Activated CD4-positive, alpha-beta T cell treated with anti-CD3 and anti-CD28 coated beads, Interleukin-2, Interleukin-4, amounts not matched to agents 100 ng/mL and 50 ng/mL, durations not matched to agents 16 hours and 8 hours (primary cell): ENCODE results near the gene NT5C3A.

Source experiments
- DNase-seq: peaks from one replicate; pipeline ENCODE4 v3.0.0-alpha.2; 2020; ENCODE audit warnings: low spot score

The NT5C3A gene

DNA sequence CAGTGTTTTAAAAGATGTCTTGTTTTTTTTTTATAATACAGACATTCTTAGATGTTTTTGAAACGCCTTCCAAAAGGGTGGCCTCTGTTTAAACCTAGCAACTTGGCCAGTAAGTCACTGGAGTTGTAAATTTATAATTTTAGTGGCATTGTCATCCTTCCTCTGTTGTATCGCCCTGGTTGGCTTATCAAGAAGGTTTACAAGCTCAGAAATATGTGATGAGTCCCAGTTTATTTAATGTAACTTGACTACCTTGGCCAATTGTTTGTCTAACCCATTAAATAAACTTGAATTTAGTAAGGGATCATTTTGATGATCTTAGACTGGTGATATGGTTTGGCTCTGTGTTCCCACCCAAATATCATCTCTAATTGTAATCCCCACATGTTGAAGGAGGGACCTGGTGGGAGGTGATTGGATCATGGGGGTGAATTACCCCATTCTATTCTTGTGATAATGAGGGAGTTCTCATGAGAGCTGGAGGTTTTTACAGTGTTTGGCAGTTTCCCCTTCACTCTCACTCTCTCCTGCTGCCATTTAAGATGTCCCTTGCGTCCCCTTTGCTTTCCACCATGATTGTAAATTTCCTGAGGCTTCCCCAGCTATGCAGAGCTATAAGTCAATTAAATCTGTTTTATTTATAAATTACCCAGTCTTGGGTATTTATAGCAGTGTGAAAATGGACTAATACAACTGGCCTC, 13.4 kb upstream of the NT5C3A start:
- DNase-seq: no peak

GRCh38 chr7:33073243-33073642, 10.7 kb upstream of the NT5C3A start:
- no peak for DNase-seq

- DNase-seq: no peak
Observed at GRCh38 chr7:33072471-33072870, 9.9 kb upstream of the NT5C3A start.

GRCh38 chr7:33070831-33071230, 8.3 kb upstream of the NT5C3A start:
- DNase-seq: no peak

- no peak for DNase-seq
Observed at GRCh38 chr7:33070277-33070676, 7.7 kb upstream of the NT5C3A start.

- no peak for DNase-seq
Observed at GRCh38 chr7:33067921-33068320, 5.3 kb upstream of the NT5C3A start.

DNA sequence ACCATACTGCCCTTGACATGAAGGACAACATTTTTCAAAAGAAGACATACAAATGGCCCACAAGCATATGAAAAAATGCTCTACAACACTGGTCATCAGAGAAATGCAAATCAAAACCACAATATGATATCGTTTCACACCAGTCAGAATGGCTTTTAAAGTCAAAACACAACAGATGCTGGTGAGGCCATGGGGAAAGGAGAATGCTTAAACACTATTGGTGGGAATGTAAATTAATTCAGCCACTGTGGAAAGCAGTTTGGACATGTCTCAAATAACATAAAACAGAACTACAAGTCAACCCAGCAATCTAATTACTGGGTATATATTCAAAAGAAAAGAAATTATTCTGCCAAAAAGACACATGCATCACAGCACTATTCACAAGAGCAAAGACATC, 4.2 kb upstream of the NT5C3A start:
- no peak for DNase-seq

GRCh38 chr7:33065981-33066380, 3.4 kb upstream of the NT5C3A start:
- no peak for DNase-seq

DNA sequence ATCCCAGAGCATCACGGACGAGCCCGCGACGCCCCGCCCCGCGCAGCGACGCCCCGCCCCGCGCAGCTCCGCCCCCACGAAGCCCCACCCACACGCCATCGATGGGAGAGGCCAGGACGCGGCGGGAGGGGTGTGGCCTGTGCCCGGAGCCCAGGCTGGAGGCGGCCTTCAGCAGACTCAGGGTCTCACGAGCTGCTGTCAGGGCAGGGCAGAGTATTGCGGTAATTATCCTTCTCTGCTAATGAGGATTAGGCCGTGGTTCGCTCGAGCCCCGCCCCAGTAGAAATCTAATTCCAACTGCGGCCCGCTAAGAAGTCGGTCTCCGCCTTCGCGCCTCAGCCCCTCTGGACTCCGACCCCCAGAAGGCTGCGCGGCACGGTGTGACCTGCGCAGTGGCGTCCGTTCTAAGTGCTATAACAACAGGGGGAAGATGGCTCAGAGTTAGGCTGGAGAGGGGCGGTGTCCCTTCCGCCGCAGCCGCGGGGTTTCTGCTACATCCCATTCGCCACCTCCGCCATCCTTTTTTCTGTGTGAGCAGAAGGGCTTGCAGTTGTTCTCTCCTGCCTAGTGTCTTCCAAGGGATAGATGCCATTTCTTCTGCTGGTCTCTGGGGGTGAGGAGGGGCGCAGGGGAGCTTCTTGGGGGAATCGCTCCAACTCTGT, 337 bp upstream of the NT5C3A start:
- peak; percentile 92 for DNase-seq

DNA sequence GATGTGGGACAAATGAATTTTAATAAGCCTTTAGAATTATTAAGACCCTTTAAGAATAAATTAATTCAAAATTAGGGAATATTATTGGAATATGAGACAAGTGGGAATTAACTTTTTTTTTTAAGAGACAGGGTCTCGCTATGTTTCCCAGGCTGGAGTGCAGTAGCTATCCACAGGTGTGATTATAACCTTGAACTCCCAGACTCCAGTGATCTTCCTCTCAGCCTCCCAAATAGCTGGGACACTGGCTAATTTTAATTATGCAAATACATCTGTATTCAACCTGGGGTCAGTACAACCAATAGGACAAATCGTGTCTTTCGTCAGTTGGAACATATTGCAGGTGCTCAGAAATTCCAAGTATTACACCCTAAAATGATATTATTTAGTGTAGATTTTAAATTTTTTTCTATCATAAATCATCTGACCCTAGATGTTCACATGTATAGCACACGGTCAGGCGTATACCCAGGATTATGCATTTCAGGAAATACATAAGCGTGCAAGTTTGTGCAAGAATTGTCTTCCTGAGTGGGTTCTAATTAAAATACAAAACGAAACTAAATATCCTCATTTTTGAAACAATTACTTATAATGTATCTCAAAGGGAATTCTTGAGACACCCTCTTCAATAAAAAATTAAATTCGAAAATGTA, 1.2 kb downstream of the NT5C3A start:
- no peak for DNase-seq

DNA sequence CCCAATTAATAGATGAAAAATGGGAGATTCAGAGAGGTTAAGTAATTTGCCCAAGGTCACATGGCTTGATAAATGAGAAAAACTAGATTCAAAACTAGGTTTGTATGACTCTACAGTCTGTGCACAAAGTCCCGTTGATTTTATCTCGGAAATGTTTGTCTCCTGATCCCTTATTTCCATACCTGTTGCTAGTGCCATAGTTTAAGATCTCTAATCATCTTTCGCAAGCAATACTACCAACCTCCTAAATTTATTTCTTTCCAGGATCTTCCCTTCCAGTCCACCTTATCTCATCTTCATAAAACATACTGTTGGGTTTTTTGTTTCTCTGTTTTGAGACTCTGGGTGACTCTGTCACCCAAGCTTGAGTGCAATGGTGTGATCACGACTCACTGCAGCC, 2.9 kb downstream of the NT5C3A start:
- DNase-seq: no peak

- DNase-seq: no peak
Observed at GRCh38 chr7:33055158-33055557, 7.4 kb downstream of the NT5C3A start.

DNA sequence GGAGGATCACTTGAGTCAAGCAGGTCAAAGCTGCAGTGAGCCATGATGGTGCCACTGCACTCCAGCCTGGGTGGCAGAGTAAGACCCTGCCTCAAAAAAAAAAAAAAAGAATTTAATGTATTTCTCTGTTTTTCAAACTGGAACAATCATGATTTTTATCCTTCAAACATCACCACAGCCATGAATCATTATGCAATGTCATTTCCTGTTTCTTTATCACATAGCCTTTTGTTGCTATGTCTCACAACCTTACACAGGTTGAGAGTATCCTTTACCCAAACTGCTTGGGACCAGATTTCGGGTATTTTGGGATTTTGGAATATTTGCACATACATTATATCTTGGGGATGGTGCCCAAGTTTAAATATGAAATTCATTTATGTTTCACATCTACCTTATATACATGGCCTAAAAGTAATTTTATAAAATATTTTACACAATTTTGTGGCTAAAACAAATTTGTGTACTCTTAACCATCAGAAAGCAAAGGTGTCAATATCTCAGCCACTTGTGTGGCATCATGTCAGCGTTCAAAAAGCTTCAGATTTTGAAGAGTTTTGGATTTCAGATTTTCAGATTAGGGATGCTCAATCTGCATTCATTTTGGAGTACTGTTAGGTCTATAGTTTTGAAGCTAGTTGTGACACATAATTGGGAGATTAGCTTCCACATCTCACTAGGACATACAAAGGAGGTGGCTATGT, 8.2 kb downstream of the NT5C3A start:
- DNase-seq: peak; percentile 31

DNA sequence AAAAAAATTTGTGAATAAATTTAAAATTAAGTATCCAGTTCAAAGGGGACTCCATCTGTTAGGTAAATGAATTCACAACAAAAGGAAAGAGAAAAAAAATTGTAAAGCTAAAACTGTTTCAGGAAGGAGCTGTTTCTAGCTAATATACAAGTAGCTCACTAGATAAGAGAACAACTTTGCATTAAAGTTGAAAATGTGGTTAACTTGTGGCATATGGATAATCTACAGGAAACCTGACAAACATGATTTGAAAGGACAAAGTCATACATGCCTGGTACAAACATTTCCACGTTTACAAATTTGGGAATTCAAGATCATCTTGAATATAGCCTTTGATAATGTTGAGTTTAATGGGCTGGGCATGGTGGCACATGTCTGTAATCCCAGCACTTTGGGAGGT, 8.9 kb downstream of the NT5C3A start:
- no peak for DNase-seq

- DNase-seq: peak; percentile 31
Observed at GRCh38 chr7:33050535-33051318, 11.8 kb downstream of the NT5C3A start.

DNA sequence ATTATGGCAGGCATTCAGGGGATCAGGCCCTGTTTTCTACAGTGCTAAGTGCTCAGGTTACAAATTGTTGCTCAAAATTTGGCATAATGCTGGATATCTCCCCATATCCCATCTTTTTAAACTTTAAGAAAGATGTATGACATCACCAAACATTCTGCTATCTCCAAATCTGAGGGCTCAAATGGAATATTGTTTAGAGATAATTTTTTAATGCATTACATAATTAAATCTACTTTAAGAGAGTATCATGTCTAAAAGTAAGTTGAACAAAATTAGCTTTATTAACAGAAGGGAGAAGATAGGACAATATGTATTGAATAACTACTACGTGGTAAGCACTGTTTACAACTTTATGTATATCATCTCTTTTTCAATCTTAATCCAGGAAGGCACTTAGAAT, 13.9 kb downstream of the NT5C3A start:
- no peak for DNase-seq

GRCh38 chr7:33048257-33048656, 14.3 kb downstream of the NT5C3A start:
- no peak for DNase-seq

GRCh38 chr7:33044986-33045385, 17.6 kb downstream of the NT5C3A start:
- DNase-seq: no peak

DNA sequence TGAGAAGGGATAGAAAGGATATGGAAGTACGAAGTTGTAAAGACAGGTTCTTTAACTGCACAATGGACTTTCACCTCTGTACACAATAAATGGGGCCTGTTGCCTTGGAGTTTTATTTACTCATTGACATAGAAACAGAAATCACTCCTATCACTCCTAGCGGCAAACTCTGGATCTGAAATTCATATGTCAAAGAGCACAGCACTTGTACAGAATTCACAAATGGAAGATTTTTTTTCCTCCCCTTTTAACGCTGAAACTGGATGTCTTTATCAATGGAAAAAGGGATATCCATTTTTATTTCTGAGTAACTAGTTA, 18.2 kb downstream of the NT5C3A start:
- DNase-seq: no peak

GRCh38 chr7:33043501-33044400, 18.8 kb downstream of the NT5C3A start:
- no peak for DNase-seq
